Gastrocnemius medialis (tissue), 4 donors: ENCODE data around the gene PINK1.

ENCODE experiments used
- POLR2A ChIP-seq, 2 donors: fragments of 450-650 bp; IDR thresholded peaks; one replicate each; pipeline ENCODE4 v1.6.1; 2017; ENCODE audit warnings: antibody characterized with exemption in 2 of 2, mild to moderate bottlenecking in 2 of 2, moderate library complexity in 2 of 2
- TF ChIP-seq, protein P1 (sequence below), 5 experiments: fragments of 450-650 bp in 3 of 5; fragments of 200-600 bp in 2 of 5; sonication (generic) in 2 of 5; IDR thresholded peaks in 4 of 5; conservative IDR thresholded peaks in 1 of 5; 1 replicate in 4 of 5; 2 replicates in 1 of 5; pipeline ENCODE4 v1.5.1; 2016 to 2019; ENCODE audit warnings: antibody characterized with exemption in 5 of 5, mild to moderate bottlenecking in 3 of 5, moderate library complexity in 3 of 5

DNA sequence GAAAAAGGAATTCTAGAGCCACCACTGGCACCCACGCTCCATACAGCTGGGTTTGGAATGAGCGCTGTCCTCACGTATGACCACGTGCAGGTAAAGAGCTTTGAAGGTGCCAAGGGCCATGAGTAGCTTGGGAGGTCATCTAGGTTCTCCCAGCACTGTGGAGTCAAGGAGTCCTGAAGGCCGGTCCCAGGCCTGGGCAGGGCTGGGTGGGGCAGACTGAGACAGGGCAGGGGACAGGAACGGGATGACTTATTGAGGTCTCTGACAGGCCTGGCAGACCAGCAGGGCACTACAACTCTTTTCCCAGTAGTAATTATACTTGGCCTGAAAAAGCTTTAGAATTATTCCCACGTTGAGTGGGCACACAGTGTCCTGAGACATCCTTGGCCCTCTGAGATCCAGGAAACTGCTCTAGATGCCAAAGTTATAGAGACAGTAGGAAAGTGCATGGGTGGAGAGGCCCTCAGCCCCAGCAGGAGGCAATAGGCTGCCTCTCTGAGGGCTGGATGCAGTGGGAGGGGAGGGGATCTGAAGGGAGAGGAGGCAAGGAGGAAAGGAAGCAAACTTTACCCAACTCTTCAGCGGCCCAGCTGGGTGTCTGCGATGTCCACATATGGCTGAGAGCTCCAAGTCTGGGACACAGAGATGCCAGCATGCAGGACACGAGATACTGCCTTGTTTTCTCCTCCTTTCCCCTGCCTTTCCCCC is 46.2 kb upstream of the PINK1 start:
- TF ChIP-seq, protein P1, sequence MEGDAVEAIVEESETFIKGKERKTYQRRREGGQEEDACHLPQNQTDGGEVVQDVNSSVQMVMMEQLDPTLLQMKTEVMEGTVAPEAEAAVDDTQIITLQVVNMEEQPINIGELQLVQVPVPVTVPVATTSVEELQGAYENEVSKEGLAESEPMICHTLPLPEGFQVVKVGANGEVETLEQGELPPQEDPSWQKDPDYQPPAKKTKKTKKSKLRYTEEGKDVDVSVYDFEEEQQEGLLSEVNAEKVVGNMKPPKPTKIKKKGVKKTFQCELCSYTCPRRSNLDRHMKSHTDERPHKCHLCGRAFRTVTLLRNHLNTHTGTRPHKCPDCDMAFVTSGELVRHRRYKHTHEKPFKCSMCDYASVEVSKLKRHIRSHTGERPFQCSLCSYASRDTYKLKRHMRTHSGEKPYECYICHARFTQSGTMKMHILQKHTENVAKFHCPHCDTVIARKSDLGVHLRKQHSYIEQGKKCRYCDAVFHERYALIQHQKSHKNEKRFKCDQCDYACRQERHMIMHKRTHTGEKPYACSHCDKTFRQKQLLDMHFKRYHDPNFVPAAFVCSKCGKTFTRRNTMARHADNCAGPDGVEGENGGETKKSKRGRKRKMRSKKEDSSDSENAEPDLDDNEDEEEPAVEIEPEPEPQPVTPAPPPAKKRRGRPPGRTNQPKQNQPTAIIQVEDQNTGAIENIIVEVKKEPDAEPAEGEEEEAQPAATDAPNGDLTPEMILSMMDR (IDR thresholded peaks at IDR 0.05 in 4 of 5, conservative IDR thresholded peaks at IDR 0.05 in 1 of 5), result no peak
- TF ChIP-seq POLR2A (IDR thresholded peaks at IDR 0.05), result no peak
